BE2C (cell line): ENCODE measurements around the gene DDX24.

Experiments
- DNase-seq: peaks from one replicate; pipeline ENCODE4 v3.0.0-alpha.2; 2020
- H3K27me3 ChIP-seq: fragments of 250-450 bp; sonication (Bioruptor Pico); 2 replicates; pipeline ENCODE4 v1.5.1; 2020; ENCODE audit warnings: mild to moderate bottlenecking
- H3K36me3 ChIP-seq: fragments of 250-450 bp; sonication (Bioruptor Pico); 2 replicates; pipeline ENCODE4 v1.5.1; 2020; ENCODE audit warnings: mild to moderate bottlenecking
- H3K4me1 ChIP-seq: fragments of 250-450 bp; sonication (Bioruptor Pico); 2 replicates; pipeline ENCODE4 v1.5.1; 2020
- H3K4me3 ChIP-seq: 2 replicates; pipeline ENCODE4 v1.5.1; 2011; ENCODE audit warnings: low read depth, low read length
- H3K9me3 ChIP-seq: fragments of 250-450 bp; sonication (Bioruptor Pico); 2 replicates; pipeline ENCODE4 v1.5.1; 2020
- TF ChIP-seq, protein P1 (sequence below): IDR thresholded peaks from 2 replicates; pipeline ENCODE4 v1.5.1; 2012; ENCODE audit warnings: mild to moderate bottlenecking, low read depth, low read length

The DDX24 gene

DNA sequence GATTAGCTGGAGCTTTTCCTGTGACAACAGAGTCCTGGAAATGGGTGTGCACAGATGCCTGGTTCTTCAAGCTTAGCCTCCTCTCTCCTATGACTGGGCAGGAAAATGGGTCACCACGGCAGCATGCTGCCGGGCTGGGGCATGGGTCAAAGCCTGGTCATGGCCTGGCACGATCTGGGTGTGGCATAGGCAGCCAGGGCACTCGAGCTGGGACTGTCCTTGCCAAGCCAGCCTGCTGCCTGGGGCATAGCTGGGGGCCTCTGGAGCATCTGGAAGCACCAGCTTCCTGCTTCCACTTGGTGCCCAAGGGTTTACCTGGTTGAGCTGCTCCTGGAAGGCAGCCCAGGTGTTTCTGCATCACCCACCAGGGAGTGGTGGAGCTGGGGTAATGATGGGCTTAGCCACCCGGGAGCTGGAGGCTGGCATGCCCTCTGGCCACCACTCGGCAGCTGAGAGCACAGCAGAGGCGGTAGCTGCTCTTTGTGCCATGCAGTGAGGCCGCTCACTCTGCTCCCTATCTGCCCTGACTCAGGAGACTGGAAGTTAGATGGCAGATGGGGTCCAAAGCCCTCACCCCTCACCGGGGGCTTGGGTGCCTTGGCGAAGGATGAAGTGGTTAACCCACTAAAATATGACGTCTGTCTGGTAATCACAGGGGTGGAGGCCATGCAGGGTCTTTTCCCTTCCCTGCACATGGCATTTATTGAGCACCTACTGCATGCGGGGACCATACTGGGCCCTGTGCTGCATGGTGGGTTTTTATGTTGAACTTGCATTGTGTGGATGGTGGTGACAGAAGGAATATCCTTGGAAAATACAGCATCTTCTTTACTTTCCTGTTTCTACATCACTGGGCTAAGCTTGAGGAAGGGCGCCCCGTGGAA lies 53.2 kb downstream of the DDX24 start:
- no peak for DNase-seq
- Histone ChIP-seq H3K4me3 (no peak overlapping the region), H3K9me3 (no peaks in the 10 kb centered on the region), H3K36me3 (no peaks in the 10 kb centered on the region), H3K4me1 (no peaks in the 10 kb centered on the region), H3K27me3 (no peaks in the 10 kb centered on the region)
- TF ChIP-seq, protein P1, sequence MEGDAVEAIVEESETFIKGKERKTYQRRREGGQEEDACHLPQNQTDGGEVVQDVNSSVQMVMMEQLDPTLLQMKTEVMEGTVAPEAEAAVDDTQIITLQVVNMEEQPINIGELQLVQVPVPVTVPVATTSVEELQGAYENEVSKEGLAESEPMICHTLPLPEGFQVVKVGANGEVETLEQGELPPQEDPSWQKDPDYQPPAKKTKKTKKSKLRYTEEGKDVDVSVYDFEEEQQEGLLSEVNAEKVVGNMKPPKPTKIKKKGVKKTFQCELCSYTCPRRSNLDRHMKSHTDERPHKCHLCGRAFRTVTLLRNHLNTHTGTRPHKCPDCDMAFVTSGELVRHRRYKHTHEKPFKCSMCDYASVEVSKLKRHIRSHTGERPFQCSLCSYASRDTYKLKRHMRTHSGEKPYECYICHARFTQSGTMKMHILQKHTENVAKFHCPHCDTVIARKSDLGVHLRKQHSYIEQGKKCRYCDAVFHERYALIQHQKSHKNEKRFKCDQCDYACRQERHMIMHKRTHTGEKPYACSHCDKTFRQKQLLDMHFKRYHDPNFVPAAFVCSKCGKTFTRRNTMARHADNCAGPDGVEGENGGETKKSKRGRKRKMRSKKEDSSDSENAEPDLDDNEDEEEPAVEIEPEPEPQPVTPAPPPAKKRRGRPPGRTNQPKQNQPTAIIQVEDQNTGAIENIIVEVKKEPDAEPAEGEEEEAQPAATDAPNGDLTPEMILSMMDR = no peak

DNA sequence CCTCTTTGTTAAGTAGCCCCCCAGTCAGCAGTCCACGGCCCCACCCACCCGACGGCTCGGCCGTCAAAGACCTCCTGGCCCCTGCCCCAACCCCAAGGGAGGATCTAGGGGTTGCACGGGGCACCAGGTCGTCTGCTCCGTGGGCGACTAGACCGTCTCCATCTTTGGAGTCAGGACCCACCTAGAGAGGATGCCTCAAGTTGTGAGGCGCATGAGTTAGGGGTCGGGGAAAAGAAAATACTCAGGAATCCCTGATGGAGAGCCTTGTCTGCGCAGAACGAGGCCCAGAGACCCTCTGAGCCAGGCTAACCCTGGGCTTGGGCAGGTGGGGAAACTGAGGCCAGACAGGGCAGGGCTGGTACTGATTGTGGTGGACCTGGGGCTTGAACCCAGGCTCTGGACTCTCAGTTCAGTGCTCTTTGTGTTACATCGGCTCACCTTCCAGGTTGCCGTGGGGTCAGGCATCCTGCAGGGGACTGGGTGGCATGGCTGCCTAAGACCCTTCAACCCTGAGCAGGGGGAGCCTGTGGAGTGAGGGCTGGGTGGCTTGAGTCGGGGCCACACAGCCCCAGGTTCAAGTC lies 54.0 kb downstream of the DDX24 start:
- DNase-seq = no peak
- no peaks in the 10 kb centered on the region for H3K4me1 ChIP-seq
- TF ChIP-seq, protein P1 = no peak
- no peaks in the 10 kb centered on the region for H3K9me3 ChIP-seq
- H3K27me3 ChIP-seq = no peaks in the 10 kb centered on the region
- H3K36me3 ChIP-seq = no peaks in the 10 kb centered on the region
- peak overlapping the region; percentile 55 for H3K4me3 ChIP-seq

DNA sequence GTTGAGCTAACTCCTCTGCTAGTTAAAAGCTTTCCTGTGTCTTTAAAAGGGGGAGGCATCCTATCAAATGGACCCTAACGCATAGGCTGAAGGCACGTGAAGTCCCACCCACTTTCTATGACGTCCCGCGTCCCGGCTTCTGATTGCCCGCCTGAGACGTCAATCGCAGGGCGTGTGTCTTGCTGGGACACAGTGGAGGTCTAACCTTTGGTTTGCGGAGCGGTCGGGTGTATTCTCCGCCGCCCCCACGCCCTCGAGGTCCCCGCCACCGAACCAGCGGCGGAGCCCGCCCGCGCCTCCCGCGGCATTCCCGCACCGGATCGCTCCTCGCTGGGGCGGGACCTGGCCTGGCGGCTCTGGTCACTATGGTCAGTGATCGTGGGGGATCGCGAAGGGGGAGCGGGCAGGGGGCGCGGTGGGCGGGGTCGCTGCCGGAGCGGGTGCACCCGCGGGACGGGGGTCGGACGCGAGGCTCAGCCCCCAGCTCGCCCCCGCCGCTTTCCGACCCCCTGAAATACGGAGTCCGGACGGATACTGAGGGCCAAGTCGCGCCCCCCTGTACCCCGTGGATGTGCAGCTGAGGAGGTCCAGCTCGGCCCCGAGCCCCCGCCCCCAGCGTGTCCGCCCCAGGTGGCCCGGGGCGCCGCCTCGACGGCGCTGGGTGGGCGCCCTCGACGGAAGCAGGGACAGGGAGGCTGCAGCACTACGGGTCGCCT lies 54.7 kb downstream of the DDX24 start, which contains the start of gene OTUB2:
OTUB2 (plus strand) TSS at position 168 of the 716 bp plus-strand sequence; CDS start at position 366, 198 bp downstream.
- Histone ChIP-seq H3K4me3 (peak within 1 kb of the TSS; percentile 55), H3K4me1 (no peaks in the 10 kb centered on the region), H3K27me3 (no peaks in the 10 kb centered on the region), H3K9me3 (no peaks in the 10 kb centered on the region), H3K36me3 (no peaks in the 10 kb centered on the region)
- TF ChIP-seq, protein P1 = no peak
- DNase-seq = peak; percentile 97

DNA sequence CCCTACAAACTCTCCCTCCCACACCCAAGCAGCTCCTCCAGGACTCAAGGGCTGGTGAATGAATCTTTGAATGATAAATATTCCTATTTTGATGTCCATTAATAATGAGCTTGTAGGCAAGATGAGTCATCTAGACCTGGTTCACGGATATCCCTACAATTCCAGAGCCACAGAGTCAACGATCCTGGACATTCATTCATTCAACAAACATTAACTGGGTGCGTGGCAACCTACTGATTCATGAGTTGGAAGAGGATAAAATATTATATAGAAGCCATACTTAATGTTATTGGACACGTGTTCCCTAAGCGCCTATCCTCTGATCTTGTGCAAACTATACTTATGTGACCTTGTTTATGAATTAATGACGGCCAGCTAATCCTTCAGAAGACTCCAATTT lies 55.3 kb downstream of the DDX24 start:
- peak overlapping the region; percentile 55 for H3K4me3 ChIP-seq
- no peaks in the 10 kb centered on the region for H3K4me1 ChIP-seq
- H3K9me3 ChIP-seq = no peaks in the 10 kb centered on the region
- no peaks in the 10 kb centered on the region for H3K27me3 ChIP-seq
- TF ChIP-seq, protein P1 = no peak
- no peaks in the 10 kb centered on the region for H3K36me3 ChIP-seq
- DNase-seq = no peak

DNA sequence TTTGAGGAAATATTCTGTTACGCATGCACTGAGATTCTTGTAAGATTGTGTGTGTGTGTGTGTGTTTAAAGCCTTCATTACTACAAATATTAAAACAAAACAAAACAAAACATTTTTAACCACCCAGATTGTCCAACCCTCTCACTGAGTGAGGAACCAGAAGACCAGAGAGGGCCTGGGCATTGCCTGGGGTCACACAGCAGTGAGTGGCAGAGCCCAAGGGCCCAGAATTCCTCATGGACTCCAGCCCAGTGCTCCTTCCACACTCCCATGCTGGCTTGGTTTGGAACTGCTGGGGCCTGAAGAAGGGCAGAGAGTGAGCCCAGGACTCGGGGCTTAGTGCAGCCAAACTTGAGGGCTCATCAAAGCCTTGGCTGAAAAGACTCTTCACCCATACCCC lies 56.5 kb downstream of the DDX24 start:
- H3K9me3 ChIP-seq = no peaks in the 10 kb centered on the region
- DNase-seq = no peak
- H3K4me1 ChIP-seq = no peaks in the 10 kb centered on the region
- no peaks in the 10 kb centered on the region for H3K27me3 ChIP-seq
- H3K4me3 ChIP-seq = no peak overlapping the region
- no peaks in the 10 kb centered on the region for H3K36me3 ChIP-seq
- TF ChIP-seq, protein P1 = no peak
